ENCODE data around the gene BTD. TPM values are rescaled to one million over a fixed set of nuclear protein-coding genes. Genes with fewer than 3 reads are reported as not detected.
"Not testable (repeated sequence)": the region's sequence is repeated elsewhere in the genome, so short reads cannot be mapped to it uniquely, and the experiment has no call there.

BTD gene
- polyA plus RNA-seq, 3 donors, result 21.9 to 24.1 (median 22.3) TPM

GRCh38 chr3:15585111-15585845 is 16.3 kb upstream of the BTD start:
- DNase-seq (ENCODE audit: extremely low read depth in 1 of 11, low read depth in 9 of 11, low spot score in 4 of 11), result no peak

GRCh38 chr3:15591242-15591641 is 10.3 kb upstream of the BTD start:
- no peak for DNase-seq (ENCODE audit: extremely low read depth in 1 of 11, low read depth in 9 of 11, low spot score in 4 of 11)

GRCh38 chr3:15591928-15592327 is 9.6 kb upstream of the BTD start:
- no peak for DNase-seq (ENCODE audit: extremely low read depth in 1 of 11, low read depth in 9 of 11, low spot score in 4 of 11)

GRCh38 chr3:15592968-15593367 is 8.6 kb upstream of the BTD start:
- no peak for DNase-seq (ENCODE audit: extremely low read depth in 1 of 11, low read depth in 9 of 11, low spot score in 4 of 11)

- no peak for DNase-seq (ENCODE audit: extremely low read depth in 1 of 11, low read depth in 9 of 11, low spot score in 4 of 11)
Measured at GRCh38 chr3:15595955-15596354, 5.6 kb upstream of the BTD start.

GRCh38 chr3:15601046-15601398 is 523 bp upstream of the BTD start:
- peak in 1 of 11 donors; percentile 29 for DNase-seq (ENCODE audit: extremely low read depth in 1 of 11, low read depth in 9 of 11, low spot score in 4 of 11)

GRCh38 chr3:15602146-15602536 is 596 bp downstream of the BTD start:
- DNase-seq (ENCODE audit: extremely low read depth in 1 of 11, low read depth in 9 of 11, low spot score in 4 of 11), result no peak

GRCh38 chr3:15602816-15603215 is 1.3 kb downstream of the BTD start:
- not testable (repeated sequence) for DNase-seq (ENCODE audit: extremely low read depth in 1 of 11, low read depth in 9 of 11, low spot score in 4 of 11)

- DNase-seq (ENCODE audit: extremely low read depth in 1 of 11, low read depth in 9 of 11, low spot score in 4 of 11), result not testable (repeated sequence)
Measured at GRCh38 chr3:15604584-15604983, 3.0 kb downstream of the BTD start.

- DNase-seq (ENCODE audit: extremely low read depth in 1 of 11, low read depth in 9 of 11, low spot score in 4 of 11), result peak in 2 of 11 donors; percentile 18 to 32
Measured at GRCh38 chr3:15606434-15606891, 4.9 kb downstream of the BTD start.

GRCh38 chr3:15610082-15610759 is 8.7 kb downstream of the BTD start:
- no peak for DNase-seq (ENCODE audit: extremely low read depth in 1 of 11, low read depth in 9 of 11, low spot score in 4 of 11)

GRCh38 chr3:15611018-15611417 is 9.5 kb downstream of the BTD start:
- no peak for DNase-seq (ENCODE audit: extremely low read depth in 1 of 11, low read depth in 9 of 11, low spot score in 4 of 11)

GRCh38 chr3:15612001-15612400 is 10.5 kb downstream of the BTD start:
- DNase-seq (ENCODE audit: extremely low read depth in 1 of 11, low read depth in 9 of 11, low spot score in 4 of 11), result no peak

GRCh38 chr3:15614958-15615357 is 13.4 kb downstream of the BTD start:
- DNase-seq (ENCODE audit: extremely low read depth in 1 of 11, low read depth in 9 of 11, low spot score in 4 of 11), result no peak

GRCh38 chr3:15616053-15616452 is 14.5 kb downstream of the BTD start:
- no peak for DNase-seq (ENCODE audit: extremely low read depth in 1 of 11, low read depth in 9 of 11, low spot score in 4 of 11)

GRCh38 chr3:15619659-15620464 is 18.3 kb downstream of the BTD start:
- DNase-seq (ENCODE audit: extremely low read depth in 1 of 11, low read depth in 9 of 11, low spot score in 4 of 11), result not testable (repeated sequence)

- DNase-seq (ENCODE audit: extremely low read depth in 1 of 11, low read depth in 9 of 11, low spot score in 4 of 11), result no peak
Measured at GRCh38 chr3:15623535-15624440, 22.2 kb downstream of the BTD start.

- no peak for DNase-seq (ENCODE audit: extremely low read depth in 1 of 11, low read depth in 9 of 11, low spot score in 4 of 11)
Measured at GRCh38 chr3:15628967-15629366, 27.4 kb downstream of the BTD start.
